Hepatocyte (in vitro differentiated cells): ENCODE measurements around the gene KIF18B.

Experiments
- EZH2 ChIP-seq: fragments of 200-600 bp; sonication (generic); IDR thresholded peaks from 2 replicates; pipeline ENCODE4 v1.6.1; 2016; ENCODE audit warnings: antibody characterized with exemption, mild to moderate bottlenecking, borderline replicate concordance
- EZH2phosphoT487 ChIP-seq: fragments of 200-600 bp; sonication (generic); IDR thresholded peaks from one replicate; pipeline ENCODE4 v1.6.1; 2018; ENCODE audit warnings: antibody characterized with exemption, mild to moderate bottlenecking, low read depth, moderate library complexity; ENCODE audit not compliant: unreplicated experiment, severe bottlenecking
- TF ChIP-seq, protein P1 (sequence below): fragments of 200-600 bp; sonication (generic); IDR thresholded peaks from 2 replicates; pipeline ENCODE4 v1.5.1; 2016; ENCODE audit warnings: antibody characterized with exemption, mild to moderate bottlenecking; ENCODE audit not compliant: poor library complexity

- no peak for TF ChIP-seq EZH2
- TF ChIP-seq, protein P1, sequence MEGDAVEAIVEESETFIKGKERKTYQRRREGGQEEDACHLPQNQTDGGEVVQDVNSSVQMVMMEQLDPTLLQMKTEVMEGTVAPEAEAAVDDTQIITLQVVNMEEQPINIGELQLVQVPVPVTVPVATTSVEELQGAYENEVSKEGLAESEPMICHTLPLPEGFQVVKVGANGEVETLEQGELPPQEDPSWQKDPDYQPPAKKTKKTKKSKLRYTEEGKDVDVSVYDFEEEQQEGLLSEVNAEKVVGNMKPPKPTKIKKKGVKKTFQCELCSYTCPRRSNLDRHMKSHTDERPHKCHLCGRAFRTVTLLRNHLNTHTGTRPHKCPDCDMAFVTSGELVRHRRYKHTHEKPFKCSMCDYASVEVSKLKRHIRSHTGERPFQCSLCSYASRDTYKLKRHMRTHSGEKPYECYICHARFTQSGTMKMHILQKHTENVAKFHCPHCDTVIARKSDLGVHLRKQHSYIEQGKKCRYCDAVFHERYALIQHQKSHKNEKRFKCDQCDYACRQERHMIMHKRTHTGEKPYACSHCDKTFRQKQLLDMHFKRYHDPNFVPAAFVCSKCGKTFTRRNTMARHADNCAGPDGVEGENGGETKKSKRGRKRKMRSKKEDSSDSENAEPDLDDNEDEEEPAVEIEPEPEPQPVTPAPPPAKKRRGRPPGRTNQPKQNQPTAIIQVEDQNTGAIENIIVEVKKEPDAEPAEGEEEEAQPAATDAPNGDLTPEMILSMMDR: no peak
- TF ChIP-seq EZH2phosphoT487: no peak
Observed at GRCh38 chr17:44960691-44961090, 13.1 kb upstream of the KIF18B start.
